ENCODE measurements around the gene SPATA25. TPM values are rescaled to one million over a fixed set of nuclear protein-coding genes. Genes with fewer than 3 reads are reported as not detected.

SPATA25 gene
- total and polyA plus RNA-seq, 2 experiments from 2014 or later, result 0.41 to 5.6 TPM

GRCh38 chr20:45841407-45842129, 45.9 kb downstream of the SPATA25 start:
- Histone ChIP-seq H3K27ac (no peak overlapping the region), H3K4me2 (no peak overlapping the region), H3K9me2 (replicated peaks; ENCODE audit: insufficient read depth) (no peaks in the 10 kb centered on the region), H4K20me1 (ENCODE audit: insufficient read depth, poor library complexity, severe bottlenecking) (no peaks in the 10 kb centered on the region), H3K79me2 (peaks cover 4% of the 10 kb centered on the region), H3K9me3 (ENCODE audit: low read depth) (no peaks in the 10 kb centered on the region), H3K4me3 (no peak overlapping the region), H2AFZ (no peak overlapping the region), H3K36me3 (replicated peaks; ENCODE audit: insufficient read depth, low read depth) (no peaks in the 10 kb centered on the region), H3K27me3 (no peaks in the 10 kb centered on the region), H3K4me1 (ENCODE audit: insufficient read depth) (peaks cover 3% of the 10 kb centered on the region)
- TF ChIP-seq EZH2 (IDR thresholded peaks at IDR 0.05; ENCODE audit: borderline replicate concordance) (no peak), CTCF (IDR thresholded peaks at IDR 0.05; ENCODE audit: poor library complexity) (no peak)
- DNase-seq (ENCODE audit: low spot score), result no peak
- WGBS (ENCODE audit: low lambda C conversion rate, missing lambda C conversion rate), result 94% methylated on average over 10 of the region's 10 CpGs

GRCh38 chr20:45840700-45841198, 46.7 kb downstream of the SPATA25 start:
- no peaks in the 10 kb centered on the region for H3K27me3 ChIP-seq
- 97% methylated on average over 25 of the region's 25 CpGs for WGBS (ENCODE audit: low lambda C conversion rate, missing lambda C conversion rate)
- no peaks in the 10 kb centered on the region for H3K36me3 ChIP-seq (replicated peaks; ENCODE audit: insufficient read depth, low read depth)
- no peaks in the 10 kb centered on the region for H3K9me3 ChIP-seq (ENCODE audit: low read depth)
- no peak overlapping the region for H3K4me3 ChIP-seq
- no peak overlapping the region for H2AFZ ChIP-seq
- H4K20me1 ChIP-seq (ENCODE audit: insufficient read depth, poor library complexity, severe bottlenecking), result no peaks in the 10 kb centered on the region
- peaks cover 4% of the 10 kb centered on the region for H3K79me2 ChIP-seq
- no peak overlapping the region for H3K4me2 ChIP-seq
- peaks cover 7% of the 10 kb centered on the region for H3K4me1 ChIP-seq (ENCODE audit: insufficient read depth)
- no peaks in the 10 kb centered on the region for H3K9me2 ChIP-seq (replicated peaks; ENCODE audit: insufficient read depth)
- TF ChIP-seq EZH2 (IDR thresholded peaks at IDR 0.05; ENCODE audit: borderline replicate concordance) (no peak), CTCF (IDR thresholded peaks at IDR 0.05; ENCODE audit: poor library complexity) (no peak), EZH2phosphoT487 (IDR thresholded peaks at IDR 0.05; ENCODE audit: low read depth, severe bottlenecking, unreplicated experiment) (no peak)
- H3K27ac ChIP-seq, result no peak overlapping the region
- DNase-seq (ENCODE audit: low spot score), result no peak

GRCh38 chr20:45836841-45837240, 50.6 kb downstream of the SPATA25 start:
- 43% methylated on average over 1 of the region's 1 CpG for WGBS (ENCODE audit: low lambda C conversion rate, missing lambda C conversion rate)

More at GRCh38 chr20:45836841-45837240, 50.6 kb downstream of the SPATA25 start:
- peak overlapping the region; percentile 51 for H3K4me2 ChIP-seq
- peaks cover 29% of the 10 kb centered on the region for H3K4me1 ChIP-seq (ENCODE audit: insufficient read depth)
- peaks cover 14% of the 10 kb centered on the region for H3K79me2 ChIP-seq
- no peak overlapping the region for H2AFZ ChIP-seq
- H3K9me3 ChIP-seq (ENCODE audit: low read depth), result no peaks in the 10 kb centered on the region
- H3K9me2 ChIP-seq (replicated peaks; ENCODE audit: insufficient read depth), result no peaks in the 10 kb centered on the region
- H4K20me1 ChIP-seq (ENCODE audit: insufficient read depth, poor library complexity, severe bottlenecking), result no peaks in the 10 kb centered on the region
- no peaks in the 10 kb centered on the region for H3K36me3 ChIP-seq (replicated peaks; ENCODE audit: insufficient read depth, low read depth)
- no peak for DNase-seq (ENCODE audit: low spot score)
- no peak for TF ChIP-seq EZH2 (IDR thresholded peaks at IDR 0.05; ENCODE audit: borderline replicate concordance)
- no peak for TF ChIP-seq CTCF (IDR thresholded peaks at IDR 0.05; ENCODE audit: poor library complexity)
- no peak for TF ChIP-seq EZH2phosphoT487 (IDR thresholded peaks at IDR 0.05; ENCODE audit: low read depth, severe bottlenecking, unreplicated experiment)
- no peaks in the 10 kb centered on the region for H3K27me3 ChIP-seq
- H3K4me3 ChIP-seq, result no peak overlapping the region
- peak overlapping the region; percentile 34 for H3K27ac ChIP-seq

Other genes starting within 250 kb of the SPATA25 start
- gene WFDC11, start 217.4 kb downstream of the SPATA25 start, total RNA-seq, result not detected in 2 replicates
- not detected in 2 replicates for gene WFDC11, start 217.4 kb downstream of the SPATA25 start, polyA plus RNA-seq
- not detected in 2 replicates for gene WFDC13, start 185.6 kb downstream of the SPATA25 start, total RNA-seq
- 0.29 TPM in 1 of 2 replicates, not detected in the other for gene WFDC13, start 185.6 kb downstream of the SPATA25 start, polyA plus RNA-seq
- 2.6 TPM in 1 of 2 replicates, not detected in the other for gene WFDC10B, start 182.6 kb downstream of the SPATA25 start, total RNA-seq
- 0.62 and 1.9 TPM in 2 replicates for gene WFDC10B, start 182.6 kb downstream of the SPATA25 start, polyA plus RNA-seq
- gene SPINT4, start 165.3 kb downstream of the SPATA25 start, total RNA-seq, result not detected in 2 replicates
- gene SPINT4, start 165.3 kb downstream of the SPATA25 start, polyA plus RNA-seq, result not detected in 2 replicates
- gene WFDC3, start 95.7 kb downstream of the SPATA25 start, total RNA-seq, result 0.72 and 2.6 TPM in 2 replicates
- gene WFDC3, start 95.7 kb downstream of the SPATA25 start, polyA plus RNA-seq, result 9.9 and 16.8 TPM in 2 replicates
- gene DNTTIP1, start 95.7 kb downstream of the SPATA25 start, total RNA-seq, result 18.8 and 25.2 TPM in 2 replicates
- 60.3 and 65.1 TPM in 2 replicates for gene DNTTIP1, start 95.7 kb downstream of the SPATA25 start, polyA plus RNA-seq
- 21.9 and 26.7 TPM in 2 replicates for gene UBE2C, start 75.0 kb downstream of the SPATA25 start, total RNA-seq
- 46.9 and 49.0 TPM in 2 replicates for gene UBE2C, start 75.0 kb downstream of the SPATA25 start, polyA plus RNA-seq
- gene TNNC2, start 60.3 kb downstream of the SPATA25 start, total RNA-seq, result 0.63 TPM in 1 of 2 replicates, not detected in the other
- gene TNNC2, start 60.3 kb downstream of the SPATA25 start, polyA plus RNA-seq, result 0.51 and 1.8 TPM in 2 replicates
- gene SNX21, start 53.8 kb downstream of the SPATA25 start, total RNA-seq, result 19.3 and 30.0 TPM in 2 replicates
- gene SNX21, start 53.8 kb downstream of the SPATA25 start, polyA plus RNA-seq, result 32.1 and 32.5 TPM in 2 replicates
- gene ACOT8, start 30.2 kb downstream of the SPATA25 start, total RNA-seq, result 26.3 and 40.6 TPM in 2 replicates
- gene ACOT8, start 30.2 kb downstream of the SPATA25 start, polyA plus RNA-seq, result 36.5 and 44.0 TPM in 2 replicates
- gene ZSWIM3, start 30.0 kb downstream of the SPATA25 start, total RNA-seq, result 4.3 and 6.2 TPM in 2 replicates
- gene ZSWIM3, start 30.0 kb downstream of the SPATA25 start, polyA plus RNA-seq, result 1.3 and 4.1 TPM in 2 replicates
- 6.4 and 6.9 TPM in 2 replicates for gene ZSWIM1, start 6.4 kb downstream of the SPATA25 start, total RNA-seq
- gene ZSWIM1, start 6.4 kb downstream of the SPATA25 start, polyA plus RNA-seq, result 4.7 and 5.0 TPM in 2 replicates
- 11.1 and 12.8 TPM in 2 replicates for gene NEURL2, start 3.6 kb upstream of the SPATA25 start, total RNA-seq
- 11.7 and 11.8 TPM in 2 replicates for gene NEURL2, start 3.6 kb upstream of the SPATA25 start, polyA plus RNA-seq
- gene CTSA, start 3.7 kb upstream of the SPATA25 start, total RNA-seq, result 401 and 425 TPM in 2 replicates
- 716 and 724 TPM in 2 replicates for gene CTSA, start 3.7 kb upstream of the SPATA25 start, polyA plus RNA-seq
- 144 and 176 TPM in 2 replicates for gene PLTP, start 24.5 kb upstream of the SPATA25 start, total RNA-seq
- 623 and 823 TPM in 2 replicates for gene PLTP, start 24.5 kb upstream of the SPATA25 start, polyA plus RNA-seq
- gene PCIF1, start 47.1 kb upstream of the SPATA25 start, total RNA-seq, result 9.7 and 11.8 TPM in 2 replicates
- 26.0 and 32.4 TPM in 2 replicates for gene PCIF1, start 47.1 kb upstream of the SPATA25 start, polyA plus RNA-seq
- gene ZNF335, start 84.6 kb upstream of the SPATA25 start, total RNA-seq, result 10.8 and 14.9 TPM in 2 replicates
- gene ZNF335, start 84.6 kb upstream of the SPATA25 start, polyA plus RNA-seq, result 12.6 and 23.7 TPM in 2 replicates
- 1.3 and 2.6 TPM in 2 replicates for gene MMP9, start 121.3 kb upstream of the SPATA25 start, total RNA-seq
- gene MMP9, start 121.3 kb upstream of the SPATA25 start, polyA plus RNA-seq, result 4.8 and 7.7 TPM in 2 replicates
- 0.57 TPM in 1 of 2 replicates, not detected in the other for gene SLC12A5, start 141.6 kb upstream of the SPATA25 start, total RNA-seq
- 3.1 and 4.3 TPM in 2 replicates for gene SLC12A5, start 141.6 kb upstream of the SPATA25 start, polyA plus RNA-seq
- 24.0 and 25.6 TPM in 2 replicates for gene NCOA5, start 202.3 kb upstream of the SPATA25 start, total RNA-seq
- 24.1 and 26.2 TPM in 2 replicates for gene NCOA5, start 202.3 kb upstream of the SPATA25 start, polyA plus RNA-seq
- gene CD40, start 230.7 kb upstream of the SPATA25 start, total RNA-seq, result 2.8 and 3.2 TPM in 2 replicates
- 8.0 and 10.3 TPM in 2 replicates for gene CD40, start 230.7 kb upstream of the SPATA25 start, polyA plus RNA-seq